NCI-H748 (cell line): Measurements from ENCODE around the gene BAIAP2L2.

ENCODE experiments used
- DNase-seq: peaks from one replicate; lab custom pipeline; 2025; ENCODE audit not compliant: unreplicated experiment; lab: John Stamatoyannopoulos, UW

The BAIAP2L2 gene

DNA sequence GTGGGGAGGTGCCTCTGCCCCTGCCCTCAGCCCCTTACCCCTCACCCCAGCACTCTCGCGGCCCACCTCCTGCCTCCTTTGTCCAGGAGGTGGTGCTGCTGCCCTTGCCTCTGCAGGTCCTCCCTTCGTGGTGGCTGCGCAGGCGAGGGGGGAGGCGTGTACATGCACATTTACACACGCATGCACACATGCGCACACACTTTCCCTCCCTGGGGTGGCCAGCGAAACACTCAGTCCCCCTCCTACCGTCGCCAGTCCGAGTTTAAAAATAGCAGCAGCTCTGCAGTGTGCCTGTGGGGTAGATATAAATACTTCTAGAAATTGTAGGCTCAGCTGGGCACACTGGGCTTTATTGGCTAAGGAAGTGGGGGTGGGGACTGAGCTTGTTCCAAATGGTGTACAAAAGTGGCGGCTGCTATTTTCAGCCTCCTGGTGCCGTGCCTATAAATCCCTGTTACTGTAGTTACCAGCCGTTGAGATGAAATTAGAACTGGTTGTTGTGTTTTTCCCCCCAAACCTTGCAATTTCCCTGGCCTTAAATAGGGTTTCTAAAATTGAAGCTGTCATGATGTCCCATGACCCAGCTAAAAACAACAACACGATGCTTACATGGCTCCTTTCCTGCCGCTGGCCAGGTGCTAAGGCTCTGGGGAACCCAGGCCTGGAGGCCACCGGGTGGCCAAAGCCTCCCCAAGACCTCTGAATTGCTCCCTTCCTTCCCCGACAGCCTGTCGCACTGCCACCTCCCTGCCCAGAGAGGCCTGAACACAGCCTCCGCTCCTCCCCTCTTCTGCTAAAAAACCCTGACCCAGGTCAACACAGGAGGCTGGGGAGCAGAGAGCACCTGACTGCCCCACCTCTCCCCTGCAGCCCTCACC lies 40.9 kb downstream of the BAIAP2L2 start:
- no peak for DNase-seq

DNA sequence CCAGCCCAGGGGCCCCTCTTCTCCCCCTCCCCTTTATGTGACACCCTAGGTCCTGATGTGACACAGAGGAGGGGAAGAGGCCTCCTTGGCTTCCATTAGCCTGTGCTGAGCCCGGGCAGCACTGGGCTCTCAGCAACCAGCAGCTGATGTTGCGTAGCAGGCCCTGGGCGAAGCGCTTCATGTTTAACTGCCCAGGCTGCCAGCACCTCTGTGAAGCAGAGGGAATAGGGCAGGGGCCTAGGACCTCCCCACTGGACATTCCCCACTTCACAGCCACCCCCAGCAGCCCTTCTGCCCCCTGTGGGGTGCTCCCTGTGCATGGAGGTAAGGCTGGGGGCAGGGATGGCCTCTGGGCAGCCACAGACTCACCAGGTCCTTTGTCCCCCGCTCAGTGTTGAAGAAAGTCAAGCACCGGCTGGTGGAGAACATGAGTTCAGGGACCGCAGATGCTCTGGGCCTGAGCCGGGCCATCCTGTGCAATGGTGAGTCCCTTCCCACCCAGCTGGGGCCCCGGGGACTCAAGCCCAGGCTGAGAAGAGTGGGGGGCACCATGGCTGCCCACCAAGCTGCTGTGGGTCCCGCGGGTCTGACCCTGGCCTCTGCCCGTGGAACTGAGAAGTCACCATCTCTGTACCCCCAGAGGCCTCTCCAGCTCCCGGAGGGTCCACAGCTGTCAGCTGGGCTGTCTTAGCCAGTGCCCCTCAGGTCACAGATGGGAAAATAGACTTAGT lies 41.7 kb downstream of the BAIAP2L2 start:
- DNase-seq: no peak

DNA sequence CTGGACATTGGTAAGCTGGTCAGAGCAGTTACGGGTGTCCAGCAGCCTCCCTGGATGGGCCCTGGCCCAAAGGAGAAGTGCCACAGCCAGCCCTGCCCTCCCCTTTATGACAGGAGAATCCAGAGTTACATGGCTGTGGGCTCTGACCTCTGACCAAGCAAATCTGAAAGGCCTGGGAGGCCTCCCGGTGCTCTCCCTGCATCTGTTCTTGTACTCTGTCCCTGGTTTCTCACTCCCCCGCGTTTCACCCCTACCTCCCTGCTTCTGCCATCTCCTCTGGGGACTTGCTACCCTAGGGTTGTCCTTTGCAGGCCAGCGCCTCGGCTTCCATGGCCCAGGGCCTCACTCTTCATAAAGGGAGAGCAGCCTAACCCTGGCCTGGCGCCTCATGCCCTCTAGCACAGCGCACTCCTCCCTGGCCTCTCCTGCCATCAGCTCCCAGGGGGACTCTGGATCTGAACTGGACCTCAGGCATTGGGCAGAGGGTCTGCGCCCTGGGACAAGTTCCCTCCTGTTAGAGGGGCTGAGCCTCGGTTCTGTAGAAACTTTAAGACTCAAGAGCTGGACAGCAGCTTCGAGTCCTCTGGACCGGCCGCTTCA lies 42.6 kb downstream of the BAIAP2L2 start:
- no peak for DNase-seq

DNA sequence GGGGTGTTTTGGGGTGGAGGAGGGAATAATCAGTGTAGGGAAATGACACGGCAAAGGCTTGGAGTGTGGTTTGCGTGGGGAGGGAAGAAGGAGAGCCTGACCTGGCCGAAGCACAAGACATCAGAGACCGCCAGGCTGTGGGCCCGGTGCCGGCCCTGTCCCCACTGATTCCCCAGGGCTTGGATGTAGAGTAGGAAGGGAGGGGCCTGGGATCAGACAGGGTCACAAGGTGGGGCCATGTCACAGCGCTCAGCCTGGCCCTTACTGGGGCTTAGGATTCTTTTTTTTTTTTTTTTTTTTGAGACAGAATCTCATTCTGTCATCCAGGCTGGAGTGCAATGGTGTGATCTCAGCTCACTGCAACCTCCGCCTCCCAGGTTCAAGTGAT lies 43.5 kb downstream of the BAIAP2L2 start:
- DNase-seq: no peak

DNA sequence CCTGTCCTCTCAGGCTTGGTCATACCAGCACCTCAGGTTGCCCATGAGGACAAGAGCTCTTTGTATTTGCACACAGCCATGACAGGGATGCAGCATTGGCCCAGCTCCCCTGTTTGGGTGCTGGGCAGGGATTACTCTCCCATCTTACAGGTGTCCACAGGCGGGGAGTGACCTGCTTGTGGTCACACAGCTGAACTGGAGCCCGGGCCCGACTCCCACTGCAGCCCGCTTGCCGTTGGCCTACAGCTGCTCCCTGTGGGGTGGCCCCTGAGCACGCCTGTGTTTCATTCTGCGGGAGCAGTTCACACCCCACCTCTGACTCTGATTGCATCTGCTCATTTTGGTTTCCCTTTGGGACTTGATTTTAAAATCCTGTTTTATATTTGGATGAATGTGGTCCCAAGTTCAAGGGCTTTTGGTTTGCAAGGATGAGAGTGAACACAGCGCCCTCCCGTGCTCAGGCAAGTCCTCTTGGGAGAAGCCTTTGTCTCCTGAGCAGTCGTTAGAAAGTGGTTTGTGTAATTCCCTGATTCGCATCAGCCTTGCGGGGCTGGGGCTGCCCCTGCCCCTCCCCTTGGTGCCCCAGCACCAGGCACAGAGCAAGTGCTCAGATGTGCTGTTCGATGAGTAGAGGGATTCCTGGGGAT lies 44.0 kb downstream of the BAIAP2L2 start:
- DNase-seq: no peak

DNA sequence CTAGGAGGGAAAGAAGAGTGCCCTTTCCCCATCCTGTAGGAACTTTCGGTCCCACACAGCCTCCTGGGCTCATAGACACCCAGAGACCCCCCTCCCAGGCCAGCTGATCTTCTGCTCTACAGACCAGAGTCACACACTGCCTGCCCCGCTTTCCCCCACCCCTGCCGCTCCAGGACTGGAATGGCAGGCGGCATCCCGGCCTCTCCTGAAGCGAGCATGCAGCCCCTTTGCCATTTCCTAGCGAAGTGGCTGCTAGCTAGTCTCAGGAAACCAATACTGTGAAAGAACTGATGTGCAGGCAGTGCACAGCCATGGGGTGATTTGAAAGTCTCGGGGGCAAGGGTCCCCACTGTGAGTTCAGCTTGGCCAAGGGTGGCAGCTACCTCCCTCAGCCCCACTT lies 44.9 kb downstream of the BAIAP2L2 start:
- no peak for DNase-seq

DNA sequence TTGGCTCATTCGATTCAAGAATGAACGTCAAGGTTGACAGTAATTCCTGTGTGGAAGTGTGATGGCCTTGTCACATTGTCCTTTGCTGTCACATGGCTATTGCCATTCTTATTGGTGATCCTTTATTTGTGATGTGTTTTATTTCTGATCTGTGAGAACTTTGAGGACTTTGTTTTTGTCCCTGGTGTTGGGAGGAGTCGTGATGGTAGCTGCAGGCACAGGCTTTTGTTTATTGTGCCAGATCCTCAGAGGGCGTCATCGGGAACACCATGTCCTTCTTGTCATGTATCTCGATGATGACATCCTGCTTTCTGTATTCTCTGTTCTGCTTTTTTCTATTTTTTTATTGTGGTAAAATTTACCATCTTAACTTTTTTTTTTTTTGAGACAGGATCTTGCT lies 47.7 kb downstream of the BAIAP2L2 start:
- DNase-seq: no peak

DNA sequence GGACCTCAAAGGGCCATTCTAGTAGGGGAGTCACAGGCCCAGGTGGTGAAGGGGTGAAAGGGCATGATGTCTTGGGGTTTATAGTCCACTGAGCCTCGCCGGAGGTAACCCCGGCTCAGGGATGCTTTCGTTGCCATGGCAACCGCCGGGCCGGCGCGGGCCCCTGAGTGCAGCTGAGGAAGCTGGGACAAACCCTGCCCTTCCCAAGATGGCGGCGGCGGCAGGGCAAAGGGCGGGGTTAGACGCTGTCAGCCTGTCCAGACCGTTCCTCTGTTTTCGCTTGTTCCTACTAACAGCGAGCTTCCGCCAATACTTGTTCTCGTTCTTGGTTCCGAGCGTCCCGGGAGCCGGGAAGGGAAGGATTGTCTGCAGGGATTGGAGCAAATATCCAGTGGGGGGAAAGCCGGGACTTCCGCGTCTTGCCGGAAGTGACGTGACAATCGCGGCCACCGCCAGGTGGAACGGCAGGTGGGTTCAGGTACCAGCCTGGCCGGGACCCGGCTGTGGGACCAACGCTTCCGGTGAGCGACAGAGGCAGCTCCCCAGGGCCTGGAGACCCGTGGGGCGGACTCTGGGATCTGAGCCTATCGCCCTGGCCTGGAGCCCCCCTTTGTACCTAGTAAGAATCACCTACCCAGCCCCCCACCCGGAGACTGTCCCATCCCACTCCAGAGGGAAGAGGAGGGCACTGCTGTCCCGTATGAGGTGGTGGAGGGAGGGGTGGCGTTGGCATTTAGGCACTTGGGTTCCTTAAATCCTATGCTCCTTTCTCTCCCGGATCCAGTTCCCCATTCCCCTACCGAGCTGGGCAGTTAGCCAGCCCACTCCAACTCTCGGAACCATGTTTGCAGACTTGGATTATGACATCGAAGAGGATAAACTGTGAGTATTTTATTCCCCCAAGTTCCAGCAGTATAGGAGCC lies 53.3 kb downstream of the BAIAP2L2 start, which contains the start of gene PICK1:
PICK1 (plus strand) TSS at position 436 of the 923 bp plus-strand sequence; CDS start at position 842, 406 bp downstream.
- peak; percentile 95 for DNase-seq

DNA sequence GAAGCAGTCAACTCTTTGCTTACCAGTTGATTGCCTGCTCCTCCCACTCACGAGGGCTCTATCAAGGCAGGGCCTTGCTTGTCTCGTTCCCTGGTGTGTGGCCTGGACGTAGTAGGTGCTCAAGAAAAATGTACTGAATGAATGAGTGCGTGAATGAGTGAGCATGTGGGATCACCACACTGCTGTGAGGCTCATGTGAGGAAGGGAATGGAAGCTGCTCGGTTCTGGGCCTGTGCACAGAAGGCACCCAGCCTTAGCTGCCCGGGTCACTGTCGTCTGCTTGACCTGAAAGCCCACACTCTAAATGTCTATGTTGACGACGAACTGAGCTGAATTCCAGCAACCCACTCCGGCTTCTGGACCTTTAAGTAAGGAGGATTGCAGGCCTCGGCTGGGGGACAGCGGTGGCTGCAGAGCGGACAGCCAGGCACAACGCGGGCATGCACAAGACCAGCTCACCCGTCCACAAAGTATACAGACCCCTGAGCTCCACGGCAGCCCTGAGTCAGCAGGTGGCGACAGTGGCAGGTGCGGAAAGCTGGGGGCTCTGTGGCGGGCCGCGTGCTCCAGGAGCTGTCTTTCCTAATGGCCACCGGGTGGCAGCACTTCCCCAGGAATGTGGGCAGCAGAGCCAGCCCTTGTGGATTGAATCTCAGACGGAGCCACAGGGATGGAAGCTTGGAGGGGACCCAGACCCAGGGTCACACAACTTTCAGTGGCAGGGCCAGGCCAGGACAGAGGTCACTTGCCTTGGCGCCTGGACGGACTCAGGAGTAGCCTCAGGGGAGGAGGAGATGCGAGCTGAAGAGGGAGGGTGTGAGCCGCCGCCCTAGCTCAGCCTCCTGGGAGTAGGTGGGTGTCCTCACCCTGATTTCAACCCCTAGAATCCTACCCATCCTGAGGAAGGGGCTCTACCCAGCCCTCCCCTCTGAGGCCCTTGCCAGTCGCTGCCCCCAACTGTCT lies 58.3 kb downstream of the BAIAP2L2 start:
- peak; percentile 79 for DNase-seq

DNA sequence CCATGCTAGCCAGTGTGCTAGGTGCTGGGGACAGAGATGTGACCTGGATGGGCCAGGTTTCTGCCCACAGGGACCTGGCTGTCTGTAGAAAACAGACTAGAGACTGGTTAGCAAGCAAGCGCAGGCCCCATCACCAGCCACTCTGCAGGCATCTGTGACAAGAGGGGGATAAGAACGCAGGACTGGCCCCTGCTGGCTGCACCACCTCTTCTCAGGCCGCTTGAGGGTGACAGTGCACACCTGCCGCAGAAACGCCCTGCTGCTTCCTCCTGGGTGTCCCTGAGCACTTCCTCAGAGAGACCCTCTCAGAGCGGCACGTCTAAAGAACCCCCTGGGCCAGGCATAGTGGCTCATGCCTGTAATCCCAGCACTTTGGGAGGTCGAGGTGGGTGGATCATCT lies 59.2 kb downstream of the BAIAP2L2 start:
- DNase-seq: no peak

DNA sequence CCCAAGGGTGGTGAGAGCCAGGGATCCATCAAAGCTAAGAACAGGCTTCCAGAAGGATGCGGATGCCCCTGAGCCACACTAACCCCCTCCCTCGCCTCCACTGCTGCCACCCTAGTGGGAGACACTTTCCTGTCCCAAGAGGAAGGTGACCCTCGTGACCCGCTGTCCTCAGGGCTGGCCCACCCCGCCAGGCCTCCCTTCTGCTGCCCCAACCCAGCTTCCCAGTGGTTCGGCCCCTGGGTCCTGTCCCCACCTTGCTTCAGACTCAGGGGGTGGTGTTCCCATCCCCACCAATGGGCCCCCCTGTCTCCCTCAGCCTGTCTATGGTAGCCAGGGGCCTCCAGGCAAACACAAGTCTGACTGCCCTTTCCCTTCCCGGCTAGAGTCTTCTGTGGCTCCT lies 59.8 kb downstream of the BAIAP2L2 start:
- no peak for DNase-seq

DNA sequence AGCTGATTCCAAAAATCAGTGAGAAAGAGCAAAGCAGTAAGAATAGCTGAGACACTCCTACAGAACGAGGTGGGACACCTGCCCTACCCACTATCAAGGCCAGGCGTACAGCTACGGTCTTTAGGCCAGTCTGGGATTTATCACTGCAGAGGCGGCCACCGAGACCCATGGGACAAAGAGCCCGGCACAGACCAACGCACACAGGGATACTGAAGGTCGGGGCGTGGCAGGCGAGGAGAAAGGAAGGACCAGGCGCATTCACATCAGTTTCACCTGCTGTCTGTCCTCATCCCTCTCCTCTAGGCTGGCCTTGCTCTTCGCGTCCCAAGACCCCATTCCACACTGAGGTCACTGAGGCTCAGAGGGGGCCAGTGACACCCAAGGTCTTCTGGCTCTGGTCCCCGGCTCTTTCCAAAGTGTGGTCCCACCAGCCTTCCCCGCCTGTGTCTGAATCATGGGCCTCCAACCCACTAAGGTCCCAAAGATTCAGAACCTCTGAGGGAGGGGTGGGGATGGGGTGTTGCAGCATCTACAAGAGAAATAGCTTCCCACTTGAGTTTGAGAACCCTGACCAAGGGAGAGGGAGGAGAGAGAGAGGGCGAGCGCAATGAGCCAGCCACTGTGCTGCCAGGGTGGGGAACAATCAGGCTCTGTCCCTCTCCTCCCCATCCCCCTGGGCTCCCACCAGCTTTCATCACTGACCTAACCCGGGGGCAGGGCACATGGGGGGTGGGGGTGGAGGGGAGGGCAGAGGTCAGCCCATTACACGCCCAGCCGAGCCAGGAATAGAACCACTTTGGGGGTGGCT lies 60.5 kb downstream of the BAIAP2L2 start:
- no peak for DNase-seq

DNA sequence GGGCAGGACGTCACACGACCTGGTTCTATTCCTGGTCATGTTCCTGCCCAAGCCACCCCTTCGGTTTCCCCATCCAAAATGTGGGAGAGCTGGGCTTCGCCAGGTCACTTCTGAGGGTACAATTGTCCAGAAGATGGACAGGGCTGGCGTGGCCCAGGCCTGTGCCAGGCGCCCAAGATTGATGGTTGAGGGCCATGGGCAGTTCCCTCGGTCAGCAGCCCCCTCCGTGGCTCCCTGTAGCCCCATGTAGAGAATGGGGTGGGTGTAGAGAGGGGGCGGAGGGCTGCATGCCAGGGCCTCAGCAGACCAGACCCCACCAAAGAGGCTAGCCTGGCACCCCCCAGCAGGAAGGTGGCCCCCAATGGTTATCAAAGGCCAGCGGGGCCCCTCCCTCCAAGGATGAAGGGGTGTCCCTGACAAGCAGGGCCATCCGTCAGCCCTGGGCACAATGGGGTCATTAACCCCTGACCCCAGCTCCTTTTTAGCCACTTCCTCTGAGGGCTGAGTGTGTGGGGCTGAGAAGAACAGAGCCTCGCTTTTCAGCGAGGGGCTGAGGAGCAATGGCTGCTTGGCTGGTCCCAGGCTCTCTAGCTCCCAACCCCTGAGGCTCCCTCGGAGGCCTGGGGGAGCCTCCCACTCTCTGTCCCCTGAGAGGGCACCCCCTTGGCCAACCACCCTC lies 64.3 kb downstream of the BAIAP2L2 start:
- DNase-seq: no peak

DNA sequence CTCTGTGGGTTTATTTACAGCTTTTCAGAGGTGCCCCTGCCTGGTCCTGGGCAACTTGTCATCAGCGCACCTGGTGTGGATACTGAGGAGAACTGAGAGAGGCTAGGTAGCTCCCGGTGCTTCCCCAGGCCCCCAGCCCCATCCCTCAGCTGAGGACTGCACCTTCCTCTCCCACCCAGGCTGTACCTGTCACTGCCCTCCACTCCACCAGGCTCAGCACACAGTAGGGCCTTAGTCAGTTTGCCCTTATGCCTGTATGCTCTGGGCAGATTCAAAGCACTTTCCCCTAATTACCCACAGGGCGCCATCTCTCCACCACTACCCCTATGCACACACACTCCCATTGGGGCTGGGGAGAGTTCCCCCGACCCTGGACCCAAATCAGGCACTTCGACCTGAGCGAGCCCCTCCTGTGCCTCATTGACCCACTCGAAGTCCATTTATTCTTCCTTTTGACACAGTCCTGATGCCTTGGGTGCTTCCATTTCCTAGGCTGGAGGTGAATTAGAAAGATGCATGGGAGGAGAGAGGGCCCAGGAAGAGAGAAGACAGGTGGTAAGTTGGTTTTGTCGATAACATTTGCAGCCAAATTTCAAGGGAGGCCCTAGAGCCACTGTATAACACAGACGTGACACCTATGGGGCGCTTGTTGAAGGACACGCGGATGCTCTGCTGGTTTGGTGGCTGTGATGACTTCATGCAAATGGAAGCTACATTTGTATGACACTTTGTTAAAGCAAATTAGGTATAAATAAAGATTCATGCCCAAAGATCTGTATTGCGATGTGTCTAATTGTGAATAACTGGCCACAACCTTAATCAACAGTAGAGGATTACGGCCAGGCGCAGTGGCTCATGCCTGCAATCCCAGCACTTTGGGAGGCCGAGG lies 67.1 kb downstream of the BAIAP2L2 start:
- DNase-seq: no peak

DNA sequence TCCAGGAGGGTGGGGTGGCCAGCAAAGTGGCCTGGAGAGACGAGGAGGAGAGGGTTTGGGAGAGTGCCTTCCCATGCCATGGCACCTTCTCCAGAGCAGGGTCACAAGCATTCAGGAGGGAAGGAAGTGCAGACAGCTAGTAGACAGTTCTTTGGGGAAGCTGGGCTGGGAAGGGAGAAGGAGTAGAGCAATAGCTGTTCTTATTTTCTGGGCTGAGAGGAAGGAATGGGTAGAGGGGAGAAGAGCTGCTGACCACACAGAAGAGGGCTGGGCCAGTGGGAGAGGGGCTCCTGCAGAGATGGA lies 68.0 kb downstream of the BAIAP2L2 start:
- DNase-seq: no peak

DNA sequence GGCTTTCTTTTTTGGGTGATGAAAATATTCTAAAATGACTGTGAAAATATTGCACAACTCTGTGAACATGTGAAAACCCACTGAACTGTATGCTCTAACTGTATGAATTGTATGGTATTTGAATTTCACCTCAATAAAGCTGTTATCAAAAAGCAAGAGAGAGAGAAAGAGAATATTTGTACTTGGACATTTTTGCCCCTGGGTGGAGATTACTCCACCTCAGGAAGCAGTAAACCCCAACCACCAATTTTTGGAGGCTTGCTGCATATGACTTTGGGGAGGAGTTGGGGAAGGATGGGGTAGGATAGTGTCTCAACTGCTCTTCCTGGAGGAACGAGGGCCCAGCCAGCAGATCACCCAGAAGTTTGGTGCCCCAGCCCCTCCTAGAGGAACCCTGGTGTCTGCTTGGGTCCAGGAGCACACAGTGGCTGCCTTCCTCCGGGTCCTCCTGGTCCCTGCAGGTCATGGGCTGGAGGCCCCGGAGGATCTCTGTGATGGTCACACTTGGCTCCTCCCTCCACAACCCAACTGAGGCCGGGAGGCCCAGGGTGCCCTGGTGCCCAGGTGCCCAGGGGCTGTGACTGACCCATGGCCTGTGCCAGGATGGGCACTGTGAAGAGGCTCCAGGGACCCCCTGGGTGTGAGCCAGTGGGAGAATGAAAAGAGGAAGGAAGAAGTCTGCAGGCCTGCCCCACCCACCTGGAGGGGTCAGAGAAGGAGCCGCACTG lies 68.6 kb downstream of the BAIAP2L2 start:
- no peak for DNase-seq
